Neural crest cell (in vitro differentiated cells): ENCODE measurements around the gene TP53I13. TPM values are rescaled to one million over a fixed set of nuclear protein-coding genes. Genes with fewer than 3 reads are reported as not detected.
A peak's percentile ranks its signal among the peaks of the same experiment; 100 is the strongest.

ENCODE experiments used
- DNase-seq: peaks from one replicate; pipeline ENCODE4 v3.0.0; 2021; ENCODE audit warnings: low read depth, mixed read lengths, low spot score
- H3K27ac Mint-ChIP-seq: one replicate; pipeline ENCODE4 v1.8.0; 2021; ENCODE audit warnings: mild to moderate bottlenecking, mixed read lengths; ENCODE audit not compliant: unreplicated experiment
- H3K27me3 Mint-ChIP-seq: 2 replicates; pipeline ENCODE4 v1.8.0; 2021; ENCODE audit warnings: low read depth, mild to moderate bottlenecking, mixed read lengths
- H3K36me3 Mint-ChIP-seq: 2 replicates; pipeline ENCODE4 v1.8.0; 2021; ENCODE audit warnings: low read depth, mild to moderate bottlenecking, mixed read lengths
- H3K4me1 Mint-ChIP-seq: 2 replicates; pipeline ENCODE4 v1.8.0; 2021; ENCODE audit warnings: mixed read lengths
- H3K4me3 Mint-ChIP-seq: one replicate; pipeline ENCODE4 v1.8.0; 2021; ENCODE audit warnings: mild to moderate bottlenecking, mixed read lengths
- H3K9me3 Mint-ChIP-seq: 2 replicates; pipeline ENCODE4 v1.8.0; 2021; ENCODE audit warnings: mixed read lengths
- CTCF ChIP-seq: fragments of 200-600 bp; sonication (generic); conservative IDR thresholded peaks from 2 replicates; pipeline ENCODE4 v1.5.0; 2021; ENCODE audit warnings: antibody characterized with exemption, mild to moderate bottlenecking
- total RNA-seq: library from RNA; stranded (reverse); gene quantifications from 2 replicates; pipeline ENCODE4 v1.2.1, GENCODE V29; 2021

Gene TP53I13
- total RNA-seq, 1 donor from 2014 or later: 34.3 TPM

- no peaks in the 10 kb centered on the region for H3K9me3 Mint-ChIP-seq
- peaks cover 3% of the 10 kb centered on the region for H3K36me3 Mint-ChIP-seq
- DNase-seq: no peak
- H3K27ac Mint-ChIP-seq: no peak overlapping the region
- no peak for TF ChIP-seq CTCF
- H3K4me3 Mint-ChIP-seq: no peak overlapping the region
- H3K4me1 Mint-ChIP-seq: peaks cover 11% of the 10 kb centered on the region
- no peaks in the 10 kb centered on the region for H3K27me3 Mint-ChIP-seq
Observed at GRCh38 chr17:29576214-29577000, 7.9 kb downstream of the TP53I13 start.

- no peak for DNase-seq
- Mint-ChIP-seq H3K27ac (no peak overlapping the region), H3K4me1 (peaks cover 11% of the 10 kb centered on the region), H3K27me3 (no peaks in the 10 kb centered on the region), H3K36me3 (peaks cover 3% of the 10 kb centered on the region), H3K9me3 (no peaks in the 10 kb centered on the region), H3K4me3 (no peak overlapping the region)
- no peak for TF ChIP-seq CTCF
Observed at GRCh38 chr17:29577001-29577370, 8.5 kb downstream of the TP53I13 start.

GRCh38 chr17:29577385-29578211 lies 9.1 kb downstream of the TP53I13 start:
- peaks cover 3% of the 10 kb centered on the region for H3K36me3 Mint-ChIP-seq
- DNase-seq: no peak
- peaks cover 11% of the 10 kb centered on the region for H3K4me1 Mint-ChIP-seq
- no peaks in the 10 kb centered on the region for H3K27me3 Mint-ChIP-seq
- H3K27ac Mint-ChIP-seq: no peak overlapping the region
- TF ChIP-seq CTCF: no peak
- no peaks in the 10 kb centered on the region for H3K9me3 Mint-ChIP-seq
- no peak overlapping the region for H3K4me3 Mint-ChIP-seq

GRCh38 chr17:29578626-29579485 lies 10.4 kb downstream of the TP53I13 start:
- peak overlapping the region; percentile 20 for H3K4me3 Mint-ChIP-seq
- TF ChIP-seq CTCF: no peak
- no peaks in the 10 kb centered on the region for H3K27me3 Mint-ChIP-seq
- peaks cover 3% of the 10 kb centered on the region for H3K36me3 Mint-ChIP-seq
- H3K27ac Mint-ChIP-seq: no peak overlapping the region
- DNase-seq: no peak
- peaks cover 11% of the 10 kb centered on the region for H3K4me1 Mint-ChIP-seq
- no peaks in the 10 kb centered on the region for H3K9me3 Mint-ChIP-seq
